GM18507 (cell line): ENCODE data around the gene COL26A1.

ENCODE experiments used
- DNase-seq: peaks from one replicate; pipeline ENCODE4 v3.0.0; 2011; ENCODE audit warnings: low read depth; ENCODE audit not compliant: insufficient read length; ENCODE audit errors: extremely low spot score
- FAIRE-seq: peaks from 2 replicates; lab custom pipeline; 2011; peaks lifted over from hg19 to GRCh38; lab: Jason Lieb, UNC

COL26A1 gene

GRCh38 chr7:101542527-101543241, 180.0 kb downstream of the COL26A1 start:
- DNase-seq (peak; percentile 33), FAIRE-seq (peak; percentile 73)

- FAIRE-seq (no peak), DNase-seq (no peak)
These were observed 180.6 kb downstream of the COL26A1 start for GRCh38 chr7:101543242-101543766.

- DNase-seq (no peak), FAIRE-seq (no peak)
These were observed 181.2 kb downstream of the COL26A1 start for GRCh38 chr7:101543846-101544245.

GRCh38 chr7:101545441-101546190, 182.9 kb downstream of the COL26A1 start:
- FAIRE-seq, result no peak
- DNase-seq, result no peak

GRCh38 chr7:101546308-101546936, 183.7 kb downstream of the COL26A1 start:
- no peak for DNase-seq
- no peak for FAIRE-seq

- DNase-seq (no peak), FAIRE-seq (no peak)
These were observed 184.6 kb downstream of the COL26A1 start for GRCh38 chr7:101547022-101547915.

- FAIRE-seq (no peak), DNase-seq (no peak)
These were observed 185.4 kb downstream of the COL26A1 start for GRCh38 chr7:101547916-101548661.

GRCh38 chr7:101549734-101550133, 187.1 kb downstream of the COL26A1 start:
- no peak for DNase-seq
- FAIRE-seq, result no peak

- FAIRE-seq, result no peak
These were observed 188.2 kb downstream of the COL26A1 start for GRCh38 chr7:101550641-101551541.

GRCh38 chr7:101553018-101553770, 190.5 kb downstream of the COL26A1 start:
- DNase-seq, result no peak
- FAIRE-seq, result no peak

More at GRCh38 chr7:101550641-101551541, 188.2 kb downstream of the COL26A1 start:
- DNase-seq, result no peak

GRCh38 chr7:101553771-101554445, 191.2 kb downstream of the COL26A1 start:
- DNase-seq (no peak), FAIRE-seq (no peak)

GRCh38 chr7:101554584-101555268, 192.1 kb downstream of the COL26A1 start:
- DNase-seq (no peak), FAIRE-seq (no peak)

- DNase-seq (no peak), FAIRE-seq (no peak)
These were observed 192.7 kb downstream of the COL26A1 start for GRCh38 chr7:101555269-101555920.

- no peak for FAIRE-seq
- DNase-seq, result no peak
These were observed 193.2 kb downstream of the COL26A1 start for GRCh38 chr7:101555921-101556275.

- no peak for DNase-seq
- no peak for FAIRE-seq
These were observed 193.8 kb downstream of the COL26A1 start for GRCh38 chr7:101556453-101556968.
